Activated CD8-positive, alpha-beta T cell treated with anti-CD3 and anti-CD28 coated beads, Interleukin-2, amount 10 ng/mL, durations not matched to agents 7 days and 5 days (primary cell): ENCODE results near the gene WAC. TPM values are rescaled to one million over a fixed set of nuclear protein-coding genes. Genes with fewer than 3 reads are reported as not detected.
"Not testable (repeated sequence)": the region's sequence is repeated elsewhere in the genome, so short reads cannot be mapped to it uniquely, and the experiment has no call there.

Source experiments
- ATAC-seq: fragments of 150-1000 bp; cut with Tn5 transposase; one replicate; pipeline ENCODE4 v1.10.0; 2021; ENCODE audit warnings: moderate library complexity
- CTCF ChIA-PET: fragments of 350-600 bp; sonication (Branson Sonifier 250); formaldehyde crosslinking; loops from one replicate; lab custom pipeline; 2021; ENCODE audit warnings: antibody characterized with exemption; lab: Charles Lee
- POLR2A ChIA-PET: fragments of 350-600 bp; sonication (Branson Sonifier 250); formaldehyde crosslinking; loops from one replicate; lab custom pipeline; 2021; ENCODE audit warnings: antibody characterized with exemption; lab: Charles Lee
- DNase-seq: peaks from one replicate; pipeline ENCODE4 v3.0.0-alpha.2; 2020
- H3K27ac Mint-ChIP-seq: one replicate; pipeline ENCODE4 v1.8.0; 2021; ENCODE audit warnings: mild to moderate bottlenecking, mixed read lengths
- H3K27me3 Mint-ChIP-seq: one replicate; pipeline ENCODE4 v1.8.0; 2021; ENCODE audit warnings: low read depth, mixed read lengths
- H3K36me3 Mint-ChIP-seq: one replicate; pipeline ENCODE4 v1.8.0; 2021; ENCODE audit warnings: low read depth, mixed read lengths
- H3K4me1 Mint-ChIP-seq: one replicate; pipeline ENCODE4 v1.8.0; 2021; ENCODE audit warnings: low read depth, mixed read lengths
- H3K4me3 Mint-ChIP-seq: one replicate; pipeline ENCODE4 v1.8.0; 2021; ENCODE audit warnings: mild to moderate bottlenecking, mixed read lengths
- H3K9me3 Mint-ChIP-seq: one replicate; pipeline ENCODE4 v1.8.0; 2022; ENCODE audit warnings: mixed read lengths; ENCODE audit not compliant: insufficient read depth
- total RNA-seq, 2 experiments: library from RNA; stranded (reverse); gene quantifications; one replicate each; pipeline ENCODE4 v1.2.3, GENCODE V29; 2021

WAC gene
- total RNA-seq, 2 experiments from 2014 or later, result 126 to 131 TPM

DNA sequence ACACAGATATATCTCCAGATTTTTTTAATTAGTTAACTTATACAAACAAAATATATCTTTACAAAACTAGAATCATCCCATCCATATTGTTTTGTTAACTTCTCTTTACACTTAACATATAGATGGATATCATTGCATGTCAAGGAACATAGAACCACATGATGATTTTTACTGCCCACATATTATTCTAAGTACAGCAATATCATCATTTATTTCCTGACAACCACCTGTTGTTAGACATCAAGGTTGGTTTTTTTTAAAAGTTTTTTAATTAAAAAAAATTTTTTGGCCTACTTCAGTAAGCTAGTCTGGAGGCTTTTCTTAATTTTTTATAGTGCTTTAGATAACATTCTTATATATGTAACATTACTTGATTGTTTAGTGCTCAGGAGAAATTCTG lies 105.5 kb downstream of the WAC start:
- ChIA-PET CTCF (interaction anchor here (2.0 kb wide), 1 partner anchor 26 kb away, joined by 5 read pairs; no protein-coding TSS in a partner anchor), POLR2A (no interaction called here)
- Mint-ChIP-seq H3K36me3 (no peaks in the 10 kb centered on the region), H3K9me3 (peaks cover 3% of the 10 kb centered on the region), H3K4me1 (no peaks in the 10 kb centered on the region), H3K27ac (no peak overlapping the region), H3K27me3 (no peaks in the 10 kb centered on the region), H3K4me3 (no peak overlapping the region)
- DNase-seq (no peak), ATAC-seq (no peak)

GRCh38 chr10:28640551-28640950 lies 107.6 kb downstream of the WAC start:
- no peak for DNase-seq
- peaks cover 3% of the 10 kb centered on the region for H3K9me3 Mint-ChIP-seq
- no peaks in the 10 kb centered on the region for H3K27me3 Mint-ChIP-seq
- no peak overlapping the region for H3K27ac Mint-ChIP-seq
- H3K4me1 Mint-ChIP-seq, result no peaks in the 10 kb centered on the region
- POLR2A ChIA-PET, result no interaction called here
- CTCF ChIA-PET, result interaction anchor here (1.2 kb wide), 1 partner anchor 12 kb away, joined by 3 read pairs; no protein-coding TSS in a partner anchor
- ATAC-seq, result no peak
- H3K4me3 Mint-ChIP-seq, result no peak overlapping the region
- H3K36me3 Mint-ChIP-seq, result no peaks in the 10 kb centered on the region

- H3K27ac Mint-ChIP-seq, result no peak overlapping the region
- DNase-seq (no peak), ATAC-seq (no peak)
- H3K27me3 Mint-ChIP-seq, result peaks cover 8% of the 10 kb centered on the region
- no peaks in the 10 kb centered on the region for H3K36me3 Mint-ChIP-seq
- H3K9me3 Mint-ChIP-seq, result no peaks in the 10 kb centered on the region
- no peak overlapping the region for H3K4me3 Mint-ChIP-seq
- H3K4me1 Mint-ChIP-seq, result no peaks in the 10 kb centered on the region
- ChIA-PET POLR2A (interaction anchor here (0.6 kb wide), 1 partner anchor 380 kb away, joined by 3 read pairs; no protein-coding TSS in a partner anchor), CTCF (interaction anchor here (1.3 kb wide), 1 partner anchor 16 kb away, joined by 4 read pairs; no protein-coding TSS in a partner anchor)
Measured at GRCh38 chr10:28644647-28645046, 111.7 kb downstream of the WAC start.

- ATAC-seq (no peak), DNase-seq (no peak)
- no peak overlapping the region for H3K27ac Mint-ChIP-seq
- H3K27me3 Mint-ChIP-seq, result peaks cover 8% of the 10 kb centered on the region
- H3K4me1 Mint-ChIP-seq, result no peaks in the 10 kb centered on the region
- no peaks in the 10 kb centered on the region for H3K9me3 Mint-ChIP-seq
- H3K36me3 Mint-ChIP-seq, result no peaks in the 10 kb centered on the region
- POLR2A ChIA-PET, result no interaction called here
- no peak overlapping the region for H3K4me3 Mint-ChIP-seq
- CTCF ChIA-PET, result interaction anchor here (3.6 kb wide), 1 partner anchor 12 kb away, joined by 15 read pairs; no protein-coding TSS in a partner anchor
Measured at GRCh38 chr10:28652106-28652505, 119.2 kb downstream of the WAC start.

DNA sequence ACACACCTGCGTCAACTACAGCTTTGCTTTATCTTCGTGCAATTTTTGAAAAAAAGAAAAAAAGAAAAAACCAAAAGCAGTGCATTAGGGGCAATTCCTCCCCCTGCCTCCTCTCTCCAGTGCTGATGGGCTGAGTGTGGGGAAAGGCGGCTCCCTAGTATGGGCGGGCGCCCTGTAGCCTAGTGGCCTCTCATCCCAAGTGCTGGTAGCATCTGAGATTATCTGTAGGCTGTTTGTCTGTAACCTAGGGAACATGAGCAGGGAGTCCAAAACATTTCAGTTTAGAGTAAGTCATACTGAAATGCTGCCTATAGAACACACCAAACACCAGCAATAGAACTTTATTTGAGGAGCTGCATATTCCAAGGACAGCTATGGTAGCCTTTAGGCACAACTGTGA lies 119.8 kb downstream of the WAC start:
- Mint-ChIP-seq H3K27ac (no peak overlapping the region), H3K36me3 (no peaks in the 10 kb centered on the region), H3K4me3 (no peak overlapping the region), H3K27me3 (peaks cover 8% of the 10 kb centered on the region), H3K4me1 (no peaks in the 10 kb centered on the region), H3K9me3 (no peaks in the 10 kb centered on the region)
- ATAC-seq (no peak), DNase-seq (no peak)
- POLR2A ChIA-PET, result no interaction called here
- CTCF ChIA-PET, result interaction anchor here (3.6 kb wide), 1 partner anchor 11 kb away, joined by 15 read pairs; no protein-coding TSS in a partner anchor

DNA sequence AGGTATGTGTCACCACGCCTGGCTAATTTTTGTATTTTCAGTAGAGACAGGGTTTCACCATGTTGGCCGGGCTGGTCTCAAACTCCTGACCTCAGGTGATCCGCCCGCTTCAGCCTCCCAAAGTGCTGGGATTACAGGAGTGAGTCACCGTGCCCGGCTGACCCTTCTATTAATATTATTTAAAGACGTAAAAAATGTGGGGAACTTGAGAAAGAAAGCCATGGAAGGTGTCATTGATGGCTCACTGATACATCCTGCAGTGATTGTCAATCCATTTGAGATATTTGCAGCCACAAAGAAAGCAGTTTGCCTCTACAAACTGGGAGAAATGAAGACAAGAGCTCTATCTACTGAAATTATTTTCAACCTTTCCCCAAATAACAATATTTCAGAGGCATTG lies 125.9 kb downstream of the WAC start:
- CTCF ChIA-PET, result interaction anchor here (1.1 kb wide), 1 partner anchor 31 kb away, joined by 3 read pairs; no protein-coding TSS in a partner anchor
- H3K27ac Mint-ChIP-seq, DNase-seq, H3K4me3 Mint-ChIP-seq, H3K36me3 Mint-ChIP-seq, H3K27me3 Mint-ChIP-seq, ATAC-seq, H3K9me3 Mint-ChIP-seq, POLR2A ChIA-PET, H3K4me1 Mint-ChIP-seq: not testable (repeated sequence)

DNA sequence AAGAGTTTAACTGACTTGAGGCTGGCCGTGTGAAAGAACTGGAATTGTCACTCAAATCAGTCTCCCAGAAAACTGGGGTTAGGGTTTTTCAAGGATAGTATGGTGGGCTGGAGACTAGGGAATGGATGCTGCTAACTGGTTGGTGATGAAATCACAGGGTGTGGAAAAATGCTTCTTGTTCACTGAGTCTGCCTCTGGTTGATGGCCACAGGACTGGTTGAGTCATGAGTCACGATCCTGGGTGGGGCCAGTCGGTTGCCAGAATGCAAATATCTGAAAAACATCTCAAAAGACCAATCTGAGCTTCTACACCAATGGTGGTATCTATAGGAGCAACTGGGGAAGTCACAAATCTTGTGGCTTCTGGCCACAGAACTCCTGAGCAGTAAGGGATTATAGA lies 128.1 kb downstream of the WAC start:
- H3K27me3 Mint-ChIP-seq, result peaks cover 8% of the 10 kb centered on the region
- H3K4me3 Mint-ChIP-seq, result no peak overlapping the region
- ChIA-PET POLR2A (no interaction called here), CTCF (no interaction called here)
- H3K36me3 Mint-ChIP-seq, result no peaks in the 10 kb centered on the region
- H3K4me1 Mint-ChIP-seq, result no peaks in the 10 kb centered on the region
- no peak for ATAC-seq
- no peak for DNase-seq
- no peak overlapping the region for H3K27ac Mint-ChIP-seq
- H3K9me3 Mint-ChIP-seq, result no peaks in the 10 kb centered on the region

DNA sequence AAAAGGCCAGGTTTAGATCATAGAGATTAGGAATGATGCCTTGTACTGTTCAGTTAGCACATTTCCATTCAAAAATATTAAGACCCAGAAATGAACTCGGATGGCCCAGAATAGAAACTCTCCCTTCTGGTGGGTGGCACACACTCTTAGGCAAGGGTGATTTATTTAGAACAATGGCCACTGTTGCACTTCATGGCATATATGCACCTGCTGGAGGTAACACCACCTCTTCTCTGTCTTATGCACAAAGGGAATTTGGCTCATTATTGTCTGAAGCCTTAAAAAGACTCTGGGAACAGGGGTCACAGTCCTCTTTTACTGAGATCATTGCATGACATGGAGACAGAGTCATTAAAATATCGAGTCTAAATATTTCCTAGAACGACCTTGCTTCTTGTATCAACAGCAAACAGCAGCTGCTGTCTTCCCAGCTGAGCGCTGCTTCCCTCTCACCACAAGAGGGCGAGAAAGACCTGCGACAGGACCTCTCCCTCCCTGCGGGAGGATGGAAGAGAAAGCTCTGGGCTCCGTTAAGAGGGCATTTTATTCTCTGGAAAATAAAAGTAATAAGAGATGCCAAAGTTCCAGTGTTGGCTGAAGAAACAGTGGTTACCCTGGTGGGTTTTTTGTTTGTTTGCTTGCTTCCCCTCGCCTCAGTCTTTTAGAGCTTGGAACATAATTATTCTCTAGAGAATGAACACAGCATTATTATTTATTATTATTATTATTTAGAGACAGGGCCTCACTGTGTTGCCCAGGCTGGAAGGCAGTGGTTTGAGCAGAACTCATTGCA lies 130.9 kb downstream of the WAC start:
- ChIA-PET POLR2A (no interaction called here), CTCF (interaction anchor here (0.7 to 1.9 kb wide), 30 partner anchors 10 to 833 kb away, joined by 3 to 15 read pairs (median 4); partner anchors contain the start of gene BAMBI)
- peaks cover 31% of the 10 kb centered on the region for H3K27me3 Mint-ChIP-seq
- no peak overlapping the region for H3K4me3 Mint-ChIP-seq
- DNase-seq (peak; percentile 77), ATAC-seq (peak; percentile 79)
- H3K36me3 Mint-ChIP-seq, result no peaks in the 10 kb centered on the region
- H3K9me3 Mint-ChIP-seq, result no peaks in the 10 kb centered on the region
- no peak overlapping the region for H3K27ac Mint-ChIP-seq
- H3K4me1 Mint-ChIP-seq, result peaks cover 5% of the 10 kb centered on the region

DNA sequence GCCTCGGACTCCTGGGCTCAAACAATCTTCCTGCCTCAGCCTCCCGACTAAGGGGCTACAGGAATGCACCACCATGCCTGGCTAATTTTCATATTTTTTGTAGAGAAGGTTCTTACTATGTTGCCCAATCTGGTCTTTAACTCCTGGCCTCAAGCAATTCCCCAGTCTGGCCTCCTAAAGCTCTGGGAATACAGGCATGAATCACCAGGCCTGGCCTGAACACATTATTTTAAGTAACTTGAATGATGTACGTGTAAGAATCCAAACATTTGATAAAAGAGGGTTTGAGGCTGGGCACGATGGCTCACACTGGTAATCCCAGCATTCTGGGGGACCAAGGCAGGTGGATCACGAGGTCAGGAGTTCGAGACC lies 131.4 kb downstream of the WAC start:
- POLR2A ChIA-PET, result no interaction called here
- Mint-ChIP-seq H3K4me1 (peaks cover 10% of the 10 kb centered on the region), H3K36me3 (peaks cover 2% of the 10 kb centered on the region), H3K9me3 (no peaks in the 10 kb centered on the region), H3K4me3 (no peak overlapping the region), H3K27ac (no peak overlapping the region), H3K27me3 (peaks cover 37% of the 10 kb centered on the region)
- ATAC-seq (no peak), DNase-seq (no peak)
- CTCF ChIA-PET, result interaction anchor here (0.7 to 1.9 kb wide), 29 partner anchors 9 to 649 kb away, joined by 3 to 15 read pairs (median 4); partner anchors contain the start of gene BAMBI

- no peak for DNase-seq
- ChIA-PET POLR2A (no interaction called here), CTCF (no interaction called here)
- H3K4me3 Mint-ChIP-seq, result no peak overlapping the region
- H3K36me3 Mint-ChIP-seq, result peaks cover 2% of the 10 kb centered on the region
- no peak overlapping the region for H3K27ac Mint-ChIP-seq
- ATAC-seq, result no peak
- H3K9me3 Mint-ChIP-seq, result no peaks in the 10 kb centered on the region
- peaks cover 51% of the 10 kb centered on the region for H3K27me3 Mint-ChIP-seq
- peaks cover 10% of the 10 kb centered on the region for H3K4me1 Mint-ChIP-seq
Measured at GRCh38 chr10:28666751-28667467, 134.0 kb downstream of the WAC start.

GRCh38 chr10:28668363-28669226 lies 135.7 kb downstream of the WAC start:
- peak; percentile 98 for ATAC-seq
- DNase-seq, result peak; percentile 55
- ChIA-PET POLR2A (no interaction called here), CTCF (interaction anchor here (0.6 kb wide), 1 partner anchor 9 kb away, joined by 4 read pairs; the partner anchor contains the start of gene BAMBI)
- Mint-ChIP-seq H3K36me3 (peaks cover 2% of the 10 kb centered on the region), H3K4me1 (peaks cover 10% of the 10 kb centered on the region), H3K27me3 (peaks cover 56% of the 10 kb centered on the region), H3K4me3 (peak overlapping the region; percentile 68), H3K9me3 (no peaks in the 10 kb centered on the region), H3K27ac (no peak overlapping the region)
